Hindlimb muscle (tissue), 1 donor: ENCODE data around the gene MAP7. TPM values are rescaled to one million over a fixed set of nuclear protein-coding genes. Genes with fewer than 3 reads are reported as not detected.

Experiments used
- polyA plus RNA-seq: library from polyadenylated mRNA; unstranded; fragments of 120-200 nt; gene quantifications from one replicate; pipeline ENCODE4 v1.2.1, GENCODE V29; 2013; ENCODE audit not compliant: insufficient read length

The MAP7 gene
- polyA plus RNA-seq, 1 donor, result 0.45 TPM

Other genes with a start within 250 kb of the MAP7 start
- 3.1 TPM for gene MAP3K5, start 242.1 kb upstream of the MAP7 start, polyA plus RNA-seq